K562 (cell line): Measurements from ENCODE around the gene IL27RA. TPM values are rescaled to one million over a fixed set of nuclear protein-coding genes. Genes with fewer than 3 reads are reported as not detected.
"Not testable (repeated sequence)": the region's sequence is repeated elsewhere in the genome, so short reads cannot be mapped to it uniquely, and the experiment has no call there.

Source experiments
- ATAC-seq: fragments of 200-7000 bp; cut with Tn5 transposase; 3 replicates; pipeline ENCODE4 v1.9.1; 2020; ENCODE audit warnings: moderate library complexity
- BruUV-seq: library from RNA; stranded (reverse); fragments of 400-500 nt; replicated peaks from 2 replicates; lab custom pipeline; 2021; lab: Mats Ljungman, UMichigan
- CTCF ChIA-PET: fragments of 300-600 bp; formaldehyde crosslinking; extraction: SDS; loops from one replicate; lab custom pipeline; 2021; ENCODE audit warnings: low intra/inter-chr PET ratio; lab: Yijun Ruan, JAX
- POLR2A ChIA-PET: fragments of 300-600, 350-650 bp; sonication (Branson Sonifier 250); formaldehyde crosslinking; extraction: SDS; loops from one replicate; lab custom pipeline; 2021; ENCODE audit warnings: antibody characterized with exemption, inconsistent platforms; lab: Yijun Ruan, JAX
- DNase-seq, 4 experiments: peaks; one replicate each; pipeline versions ENCODE4 v3.0.0 to v3.0.0-alpha.2; 2011 to 2018; ENCODE audit warnings: low spot score in 3 of 4, mixed read lengths in 3 of 4; ENCODE audit errors: extremely low read depth in 1 of 4
- FAIRE-seq: peaks from 2 replicates; lab custom pipeline; 2011; peaks lifted over from hg19 to GRCh38; lab: Jason Lieb, UNC
- H2AFZ ChIP-seq: 2 replicates; pipeline ENCODE4 v1.6.0; 2011; ENCODE audit warnings: low read depth, low read length, control low read depth, inconsistent platforms
- H3K27ac ChIP-seq: fragments of 200-600 bp; 3 replicates; pipeline ENCODE4 v1.8.0; 2011; ENCODE audit warnings: low read depth, mild to moderate bottlenecking, control low read depth, inconsistent platforms, low read length, moderate library complexity, mixed read lengths; ENCODE audit errors: extremely low read depth
- H3K27me3 ChIP-seq, 2 experiments: fragments of 300-600 bp in 1 of 2; 2 replicates in 1 of 2; 3 replicates in 1 of 2; pipeline versions ENCODE4 v1.6.0 to v1.8.0; 2011; ENCODE audit warnings: inconsistent platforms in 2 of 2, low read length in 2 of 2, mild to moderate bottlenecking in 1 of 2, mixed read lengths in 1 of 2, moderate library complexity in 1 of 2; ENCODE audit not compliant: control insufficient read depth in 2 of 2, insufficient read depth in 2 of 2
- H3K36me3 ChIP-seq: fragments of 300-600 bp; 3 replicates; pipeline ENCODE4 v1.8.0; 2011; ENCODE audit warnings: mild to moderate bottlenecking, low read length, inconsistent platforms; ENCODE audit not compliant: control insufficient read depth, insufficient read depth
- H3K4me1 ChIP-seq, 2 experiments: fragments of 200-600 bp in 1 of 2; replicated peaks in 1 of 2; 2 replicates in 1 of 2; 3 replicates in 1 of 2; pipeline versions ENCODE4 v1.5.1 to v1.8.0; 2011; ENCODE audit warnings: inconsistent platforms in 2 of 2, low read length in 2 of 2, mild to moderate bottlenecking in 1 of 2, mixed read lengths in 1 of 2, moderate library complexity in 1 of 2; ENCODE audit not compliant: control insufficient read depth in 2 of 2, insufficient read depth in 2 of 2
- H3K4me2 ChIP-seq: 2 replicates; pipeline ENCODE4 v1.6.1; 2011; ENCODE audit warnings: low read length, control low read depth, inconsistent platforms, mixed read lengths; ENCODE audit not compliant: insufficient read depth
- H3K4me3 ChIP-seq: fragments of 200-600 bp; sonication (generic), shearing (Covaris generic); 2 replicates; pipeline ENCODE4 v1.5.1; 2016; ENCODE audit warnings: control low read depth, inconsistent platforms
- H3K79me2 ChIP-seq: fragments of 200-600 bp; 3 replicates; pipeline ENCODE4 v1.8.0; 2011; ENCODE audit warnings: low read length, inconsistent platforms; ENCODE audit not compliant: control insufficient read depth, insufficient read depth
- H3K9ac ChIP-seq, 2 experiments: 2 replicates each; pipeline versions ENCODE4 v1.6.0 to v1.6.1; 2011; ENCODE audit warnings: low read depth in 2 of 2, low read length in 2 of 2, control low read depth in 1 of 2, inconsistent platforms in 1 of 2, mild to moderate bottlenecking in 1 of 2, mixed read lengths in 1 of 2; ENCODE audit not compliant: insufficient read depth in 1 of 2
- H3K9me1 ChIP-seq: one replicate; pipeline ENCODE4 v1.6.0; 2011; ENCODE audit warnings: inconsistent platforms, mild to moderate bottlenecking, low read length, moderate library complexity; ENCODE audit not compliant: control insufficient read depth, insufficient read depth
- H3K9me3 ChIP-seq: replicated peaks from 2 replicates; pipeline ENCODE4 v1.5.1; 2011; ENCODE audit warnings: low read depth, low read length, inconsistent platforms; ENCODE audit not compliant: control insufficient read depth, insufficient read depth
- H4K20me1 ChIP-seq: replicated peaks from 2 replicates; pipeline ENCODE4 v1.6.1; 2011; ENCODE audit warnings: low read length, inconsistent platforms, mixed read lengths; ENCODE audit not compliant: control insufficient read depth, insufficient read depth
- CTCFL ChIP-seq: IDR thresholded peaks from 2 replicates; pipeline ENCODE4 v1.6.1; 2011; ENCODE audit warnings: borderline replicate concordance, low read depth, mild to moderate bottlenecking, moderate library complexity, low read length; ENCODE audit not compliant: insufficient read depth, poor library complexity, severe bottlenecking
- FOXK2 ChIP-seq, 2 experiments: fragments of 450-650 bp; IDR thresholded peaks in 1 of 2; conservative IDR thresholded peaks in 1 of 2; 2 replicates each; pipeline ENCODE4 v1.6.1; 2016; ENCODE audit warnings: low read depth in 2 of 2, mild to moderate bottlenecking in 1 of 2
- RAD21 ChIP-seq, 2 experiments: fragments of 250-450 bp in 1 of 2; fragments of 450-650 bp in 1 of 2; sonication (Bioruptor Pico) in 1 of 2; formaldehyde crosslinking in 1 of 2; IDR thresholded peaks in 1 of 2; conservative IDR thresholded peaks in 1 of 2; 2 replicates each; pipeline versions ENCODE4 v1.4.0 to v1.8.0; 2020 to 2022; ENCODE audit warnings: mild to moderate bottlenecking in 2 of 2, moderate library complexity in 1 of 2
- SMC3 ChIP-seq: conservative IDR thresholded peaks from 2 replicates; pipeline ENCODE4 v1.6.1; 2011; ENCODE audit warnings: low read depth, low read length, improper control_type of control experiment; ENCODE audit not compliant: insufficient read depth
- TOE1 ChIP-seq, 2 experiments: fragments of 450-650 bp in 1 of 2; sonication (generic) in 1 of 2; formaldehyde crosslinking in 1 of 2; IDR thresholded peaks; 2 replicates each; pipeline versions ENCODE4 v1.7.1 to v1.8.0; 2016 to 2022; ENCODE audit warnings: borderline replicate concordance in 2 of 2, mild to moderate bottlenecking in 2 of 2, antibody characterized with exemption in 1 of 2, inconsistent platforms in 1 of 2, low read depth in 1 of 2, missing genetic modification reagents in 1 of 2, moderate library complexity in 1 of 2
- WGBS: fragments of 100-300 bp; shearing (Covaris generic); methylation state at CpG from one replicate; pipeline ENCODE4 v1.1.6; 2016; ENCODE audit warnings: low coverage, mixed read lengths; ENCODE audit not compliant: insufficient coverage; ENCODE audit errors: missing lambda C conversion rate; 5-methylcytosine and 5-hydroxymethylcytosine counted together
- in situ Hi-C: fragments of 300-500 bp; cut with MboI; formaldehyde crosslinking; loops from 4 replicates; pipeline ENCODE4 v1.15.0; 2018; ENCODE audit warnings: inconsistent platforms, mixed read lengths
- intact Hi-C: fragments of 100-400 bp; cut with micrococcal nuclease; formaldehyde crosslinking; loops from 2 replicates; pipeline ENCODE4 v1.14.2; 2022
- polyA plus RNA-seq, 8 experiments: library from polyadenylated mRNA; depleted of rRNA in 4 of 8; stranded (reverse) in 5 of 8; unstranded in 3 of 8; fragments of >200 nt; fragmentation: Nextera tagmentation in 2 of 8; fragmentation: Illumina TruSeq in 1 of 8; extraction: Ambion mirVana in 2 of 8; extraction: Trizol in 1 of 8; gene quantifications; 2 replicates each; pipeline versions ENCODE4 v1.2.1 to v1.2.3, GENCODE V29; 2011 to 2014; ENCODE audit warnings: inconsistent platforms in 1 of 8, missing spikeins in 1 of 8
- total RNA-seq, 7 experiments: library from RNA; depleted of rRNA in 6 of 7; stranded (reverse); fragments of >200 nt in 6 of 7; fragmentation: Illumina TruSeq in 2 of 7; extraction: Trizol in 2 of 7; gene quantifications; 2 replicates each; pipeline versions ENCODE4 v1.2.1 to v1.2.3, GENCODE V29; 2011 to 2021; ENCODE audit warnings: low replicate concordance in 1 of 7
- TF ChIP-seq, protein P1 (sequence below), 2 experiments: fragments of 450-650 bp; formaldehyde crosslinking in 1 of 2; IDR thresholded peaks; 2 replicates each; pipeline versions ENCODE4 v1.4.0 to v1.6.1; 2014 to 2020; ENCODE audit warnings: mild to moderate bottlenecking in 2 of 2, borderline replicate concordance in 1 of 2, low read depth in 1 of 2

IL27RA gene
- total and polyA plus RNA-seq, 9 of the 15 experiments (the other 6 are each of a cell fraction or from before 2014, with no cell fraction given), result 1.9 to 15.9 (median 12.0) TPM

DNA sequence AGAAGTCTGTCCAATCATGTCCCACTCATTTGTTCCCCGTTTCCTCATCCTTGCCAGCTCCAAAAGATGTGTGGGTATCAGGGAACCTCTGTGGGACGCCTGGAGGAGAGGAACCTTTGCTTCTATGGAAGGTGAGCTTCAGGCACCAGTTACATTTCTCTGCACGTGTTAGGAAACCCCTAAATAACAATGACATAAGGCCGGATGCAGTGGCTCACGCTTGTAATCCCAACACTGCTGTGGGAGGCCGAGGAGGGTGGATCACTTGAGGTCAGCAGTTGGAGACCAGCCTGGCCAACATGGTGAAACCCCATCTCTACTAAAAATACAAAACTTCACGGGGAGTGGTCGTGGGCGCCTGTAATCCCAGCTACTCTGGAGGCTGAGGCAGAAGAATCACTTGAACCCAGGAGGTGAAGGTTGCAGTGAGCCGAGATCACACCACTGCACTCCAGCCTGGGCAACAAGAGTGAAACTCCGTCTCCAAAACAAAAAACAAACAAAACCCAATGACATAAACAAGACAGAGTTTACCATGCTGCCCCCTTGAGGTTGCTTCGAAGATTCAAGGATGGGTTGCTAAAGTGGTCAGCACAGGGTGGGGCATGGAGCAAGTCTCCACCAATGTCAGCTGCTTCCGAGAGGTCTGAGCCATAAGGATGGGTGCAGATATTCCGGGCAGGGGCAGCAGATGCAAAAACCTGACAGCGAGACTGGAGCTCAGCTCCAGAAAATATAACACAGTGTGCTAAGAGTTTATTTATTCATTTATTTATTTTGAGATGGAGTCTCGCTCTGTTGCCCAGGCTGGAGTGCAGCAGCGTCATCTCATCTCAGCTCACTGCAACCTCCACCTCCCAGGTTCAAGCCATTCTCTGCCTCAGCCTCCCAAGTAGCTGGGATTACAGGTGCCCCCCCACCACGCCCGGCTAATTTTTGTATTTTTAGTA is 11.4 kb downstream of the IL27RA start:
- Histone ChIP-seq H3K4me1 (peaks cover 4 to 20% of the 10 kb centered on the region in 2 experiments; a peak in 3 of 5 replicates), H2AFZ (peak overlapping the region; percentile 76), H3K9ac (peak overlapping the region; percentile 42 to 68; a peak in 3 of 4 replicates), H3K27ac (peak overlapping the region; percentile 54; the same call in 2 of the 3 replicates), H3K36me3 (peaks cover 15% of the 10 kb centered on the region; the same call in 2 of the 3 replicates)
- DNase-seq (peak; percentile 66 to 82 (median 68)), FAIRE-seq (peak; percentile 96), ATAC-seq (peak; percentile 97)
- in situ Hi-C loops; H3K9me3 ChIP-seq; H3K79me2 ChIP-seq; H3K4me2 ChIP-seq; H3K27me3 ChIP-seq; H3K4me3 ChIP-seq; BruUV-seq; H4K20me1 ChIP-seq; H3K9me1 ChIP-seq; intact Hi-C loops; TF ChIP-seq TOE1 (CRISPR knock-in tag; IDR thresholded peaks at IDR 0.05; ENCODE audit: borderline replicate concordance, low read depth): not testable (repeated sequence)
- 44% methylated on average over 19 of the region's 19 CpGs for WGBS
- POLR2A ChIA-PET, result interaction anchor here (0.6 to 1.2 kb wide), 7 partner anchors 10 to 203 kb away, joined by 3 to 4 read pairs (median 3); partner anchors contain the start of gene IL27RA
- CTCF ChIA-PET, result interaction anchor here (2.0 kb wide), 1 partner anchor 163 kb away, joined by 17 read pairs; no protein-coding TSS in a partner anchor
- TF ChIP-seq, protein P1, sequence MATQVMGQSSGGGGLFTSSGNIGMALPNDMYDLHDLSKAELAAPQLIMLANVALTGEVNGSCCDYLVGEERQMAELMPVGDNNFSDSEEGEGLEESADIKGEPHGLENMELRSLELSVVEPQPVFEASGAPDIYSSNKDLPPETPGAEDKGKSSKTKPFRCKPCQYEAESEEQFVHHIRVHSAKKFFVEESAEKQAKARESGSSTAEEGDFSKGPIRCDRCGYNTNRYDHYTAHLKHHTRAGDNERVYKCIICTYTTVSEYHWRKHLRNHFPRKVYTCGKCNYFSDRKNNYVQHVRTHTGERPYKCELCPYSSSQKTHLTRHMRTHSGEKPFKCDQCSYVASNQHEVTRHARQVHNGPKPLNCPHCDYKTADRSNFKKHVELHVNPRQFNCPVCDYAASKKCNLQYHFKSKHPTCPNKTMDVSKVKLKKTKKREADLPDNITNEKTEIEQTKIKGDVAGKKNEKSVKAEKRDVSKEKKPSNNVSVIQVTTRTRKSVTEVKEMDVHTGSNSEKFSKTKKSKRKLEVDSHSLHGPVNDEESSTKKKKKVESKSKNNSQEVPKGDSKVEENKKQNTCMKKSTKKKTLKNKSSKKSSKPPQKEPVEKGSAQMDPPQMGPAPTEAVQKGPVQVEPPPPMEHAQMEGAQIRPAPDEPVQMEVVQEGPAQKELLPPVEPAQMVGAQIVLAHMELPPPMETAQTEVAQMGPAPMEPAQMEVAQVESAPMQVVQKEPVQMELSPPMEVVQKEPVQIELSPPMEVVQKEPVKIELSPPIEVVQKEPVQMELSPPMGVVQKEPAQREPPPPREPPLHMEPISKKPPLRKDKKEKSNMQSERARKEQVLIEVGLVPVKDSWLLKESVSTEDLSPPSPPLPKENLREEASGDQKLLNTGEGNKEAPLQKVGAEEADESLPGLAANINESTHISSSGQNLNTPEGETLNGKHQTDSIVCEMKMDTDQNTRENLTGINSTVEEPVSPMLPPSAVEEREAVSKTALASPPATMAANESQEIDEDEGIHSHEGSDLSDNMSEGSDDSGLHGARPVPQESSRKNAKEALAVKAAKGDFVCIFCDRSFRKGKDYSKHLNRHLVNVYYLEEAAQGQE (IDR thresholded peaks at IDR 0.05; ENCODE audit: borderline replicate concordance), result peak; percentile 54; the same call in 1 of the 2 replicates
- TF ChIP-seq, protein P1 (CRISPR knock-in tag; IDR thresholded peaks at IDR 0.05; ENCODE audit: low read depth), result not testable (repeated sequence)
- TF ChIP-seq CTCFL (peak; percentile 66), RAD21 (CRISPR knock-in tag; conservative IDR thresholded peaks at IDR 0.05 in 1 of 2, IDR thresholded peaks at IDR 0.05 in 1 of 2) (peak; percentile 50 to 68), SMC3 (peak; percentile 34; the same call in 1 of the 2 replicates), FOXK2 (conservative IDR thresholded peaks at IDR 0.05 in 1 of 2, IDR thresholded peaks at IDR 0.05 in 1 of 2; ENCODE audit: low read depth in 2 of 2) (peak; percentile 97 to 98), TOE1 (IDR thresholded peaks at IDR 0.05; ENCODE audit: borderline replicate concordance) (peak; percentile 65; the same call in 1 of the 2 replicates)
